Cardiac septum (tissue), 1 donor: ENCODE results near the gene TIPRL. TPM values are rescaled to one million over a fixed set of nuclear protein-coding genes. Genes with fewer than 3 reads are reported as not detected.
"Not testable (repeated sequence)": the region's sequence is repeated elsewhere in the genome, so short reads cannot be mapped to it uniquely, and the experiment has no call there.

Experiments
- DNase-seq: peaks from one replicate; pipeline ENCODE4 v3.0.0-alpha.2; 2020; ENCODE audit warnings: low spot score
- intact Hi-C: fragments of 100-400 bp; cut with DNase I; formaldehyde crosslinking; loops from one replicate; pipeline ENCODE4 v1.14.0; 2022
- total RNA-seq: library from RNA; stranded (reverse); fragmentation: NEBNext Ultra II Directional; extraction: Animal tissue kit (Norgen Biotek cat#: 25700); gene quantifications from one replicate; pipeline ENCODE4 v1.2.1, GENCODE V29; 2021
- donor health status: DM: no; HTN: no; CAD: no.

TIPRL gene
- total RNA-seq, 1 donor from 2014 or later = 30.4 TPM

DNA sequence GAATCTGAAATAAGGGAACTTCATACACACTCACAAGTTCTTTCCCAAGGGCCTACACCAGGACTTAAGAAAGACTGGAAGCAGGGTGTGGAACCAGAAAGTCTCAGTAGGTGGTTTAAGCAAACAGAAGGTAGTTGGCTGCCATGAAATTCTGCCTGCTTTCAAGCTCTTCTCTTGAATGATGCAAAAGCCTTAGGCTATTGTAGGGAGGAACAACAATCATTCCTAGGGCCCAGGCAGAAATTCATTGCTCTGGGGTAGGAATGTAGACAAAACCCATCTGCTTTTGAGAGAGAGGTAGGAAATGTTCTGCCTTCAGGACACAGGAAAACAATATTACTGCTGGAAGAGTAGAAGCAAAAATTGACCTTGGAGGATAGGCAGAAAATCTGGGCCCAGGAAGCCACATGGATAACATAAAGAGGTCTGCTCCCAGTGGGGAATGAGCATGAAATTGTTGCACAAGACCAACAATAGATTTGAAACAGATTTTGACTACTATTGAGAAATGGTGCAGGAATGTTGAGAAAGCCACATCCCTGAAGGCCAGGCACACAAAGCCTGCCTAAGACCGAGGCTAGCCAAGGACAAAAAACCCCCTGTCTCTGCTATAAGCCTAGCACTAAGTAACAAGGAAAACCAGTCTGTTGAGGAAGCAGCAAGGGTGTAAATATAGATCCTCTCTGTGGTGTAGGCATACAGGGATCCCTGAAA lies 24.3 kb downstream of the TIPRL start:
- intact Hi-C loops = no loop called here
- DNase-seq = no peak

DNA sequence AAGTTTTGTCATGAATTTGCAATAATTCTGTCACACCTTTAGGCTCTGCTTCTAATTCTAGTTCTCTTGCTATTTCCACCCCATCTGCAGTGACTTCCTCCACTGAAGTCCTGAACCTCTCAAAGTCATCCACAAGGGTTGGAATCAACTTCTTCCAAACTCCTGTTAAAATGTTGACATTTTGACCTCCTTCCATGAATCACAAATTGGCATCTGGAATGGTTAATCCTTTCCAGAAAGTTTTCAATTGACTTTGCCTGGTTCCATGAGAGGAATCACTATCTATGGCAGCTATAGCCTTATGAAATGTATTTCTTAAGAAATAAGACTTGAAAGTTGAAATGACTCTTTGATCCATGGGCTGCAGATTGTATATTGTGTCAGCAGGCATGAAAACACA lies 27.3 kb downstream of the TIPRL start:
- intact Hi-C loops = no loop called here

DNA sequence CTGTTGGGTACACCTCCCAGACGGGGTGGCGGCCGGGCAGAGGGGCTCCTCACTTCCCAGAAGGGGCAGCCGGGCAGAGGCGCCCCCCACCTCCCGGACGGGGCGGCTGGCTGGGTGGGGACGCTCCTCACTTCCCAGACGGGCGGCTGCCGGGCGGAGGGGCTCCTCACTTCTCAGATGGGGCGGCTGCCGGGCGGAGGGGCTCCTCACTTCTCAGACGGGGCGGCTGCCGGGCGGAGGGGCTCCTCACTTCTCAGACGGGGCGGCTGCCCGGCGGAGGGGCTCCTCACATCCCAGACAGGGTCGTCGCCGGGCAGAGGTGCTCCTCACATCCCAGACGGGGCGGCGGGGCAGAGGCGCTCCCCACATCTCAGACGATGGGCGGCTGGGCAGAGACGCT lies 28.9 kb downstream of the TIPRL start:
- DNase-seq, intact Hi-C loops: not testable (repeated sequence)

More for the DNA sequence above, 27.3 kb downstream of the TIPRL start:
- DNase-seq = no peak

DNA sequence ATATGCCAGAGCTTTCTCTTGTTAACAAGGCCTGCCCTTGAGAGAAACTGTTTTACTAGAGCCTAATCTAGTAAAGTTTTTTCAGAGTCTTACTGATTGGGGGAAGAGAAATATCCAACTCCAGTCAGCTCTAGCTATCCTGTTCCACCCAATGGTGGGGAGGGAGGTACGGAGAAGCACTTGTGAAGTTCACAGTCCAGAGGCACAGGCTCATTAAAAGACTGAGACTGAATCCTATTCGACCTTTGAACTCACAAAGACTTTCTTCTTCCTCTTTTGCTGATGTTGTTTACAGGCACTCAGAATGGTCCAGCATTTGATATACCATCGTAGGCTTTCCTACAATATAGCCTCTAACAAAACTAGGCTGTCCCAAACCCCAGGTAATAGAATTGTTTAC lies 31.6 kb downstream of the TIPRL start:
- intact Hi-C loops = no loop called here
- DNase-seq = no peak

DNA sequence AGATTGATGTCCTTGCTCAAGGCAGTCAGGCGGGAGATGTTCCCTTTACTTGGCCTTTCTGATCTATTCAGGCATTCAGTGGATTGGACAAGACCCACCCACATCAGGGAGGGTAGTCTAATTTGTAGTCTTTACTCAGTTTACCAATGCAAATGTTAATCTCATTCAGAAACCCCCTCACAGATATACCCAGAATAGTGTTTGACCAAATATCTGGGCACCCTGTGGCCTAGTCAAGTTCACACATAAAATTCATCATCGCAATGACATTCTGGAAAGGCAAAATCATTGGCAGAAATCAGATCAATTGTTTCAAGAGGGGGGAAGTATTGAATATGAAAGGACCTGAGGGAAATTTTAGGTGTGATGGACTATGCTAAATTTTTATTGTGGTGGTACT lies 34.6 kb downstream of the TIPRL start:
- intact Hi-C loops = no loop called here
- DNase-seq = no peak

DNA sequence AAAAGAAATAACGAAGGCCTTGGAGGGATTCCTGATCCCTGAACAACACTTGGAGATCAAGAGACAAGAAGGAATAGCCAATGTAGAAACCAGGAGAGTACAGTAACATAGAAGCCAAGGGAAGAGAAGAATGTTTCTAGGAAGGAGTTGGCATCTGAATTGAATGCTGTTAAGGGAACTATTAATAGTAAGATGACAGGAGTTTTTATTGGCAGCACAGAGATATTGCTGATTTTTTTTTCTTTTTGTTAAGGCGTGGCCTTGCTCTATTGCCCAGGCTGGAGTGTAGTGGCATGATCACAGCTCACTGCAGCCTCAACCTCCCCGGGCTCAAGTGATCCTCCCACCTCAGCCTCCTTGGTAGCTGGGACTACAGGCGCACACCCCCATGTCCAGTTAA lies 37.4 kb downstream of the TIPRL start:
- DNase-seq = no peak

DNA sequence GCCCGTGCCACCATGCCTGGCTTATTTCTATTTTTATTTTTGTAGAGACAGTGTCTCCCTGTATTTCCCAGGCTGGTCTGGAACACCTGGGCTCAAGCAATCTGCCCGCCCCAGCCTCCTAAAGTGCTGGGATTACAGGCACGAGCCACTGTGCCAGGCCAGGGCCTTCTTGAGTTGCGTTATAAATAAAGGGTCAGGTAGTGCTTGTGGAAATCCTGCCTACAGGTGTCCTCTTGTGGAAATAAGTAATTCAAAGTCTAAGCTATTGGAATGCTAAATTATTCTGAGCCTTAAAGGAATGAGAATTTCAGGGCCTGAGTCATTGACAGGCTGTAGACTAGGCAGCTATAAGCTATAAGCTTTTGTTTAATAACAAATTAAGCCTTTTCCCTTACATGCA lies 38.9 kb downstream of the TIPRL start:
- intact Hi-C loops = no loop called here
- DNase-seq = no peak

More for the DNA sequence above, 37.4 kb downstream of the TIPRL start:
- intact Hi-C loops = no loop called here

DNA sequence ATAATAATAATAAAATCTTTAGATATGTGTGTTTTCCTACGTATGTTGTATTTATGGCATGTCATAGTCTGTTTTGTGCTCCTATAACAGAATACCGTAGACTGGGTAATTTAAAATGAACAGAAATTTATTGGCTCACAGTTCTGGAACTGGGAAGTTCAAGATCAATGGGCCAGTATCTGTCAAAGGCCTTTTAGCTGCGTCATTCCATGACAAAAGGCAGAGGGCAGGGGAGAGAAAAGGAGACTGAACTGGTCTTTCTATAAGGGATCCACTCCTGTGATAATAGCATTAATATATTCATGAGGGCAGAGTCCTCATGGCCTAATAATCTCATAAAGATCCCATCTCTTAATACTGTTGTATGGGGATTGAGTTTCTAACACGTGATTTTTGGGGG lies 39.9 kb downstream of the TIPRL start:
- DNase-seq = no peak
- intact Hi-C loops = no loop called here

DNA sequence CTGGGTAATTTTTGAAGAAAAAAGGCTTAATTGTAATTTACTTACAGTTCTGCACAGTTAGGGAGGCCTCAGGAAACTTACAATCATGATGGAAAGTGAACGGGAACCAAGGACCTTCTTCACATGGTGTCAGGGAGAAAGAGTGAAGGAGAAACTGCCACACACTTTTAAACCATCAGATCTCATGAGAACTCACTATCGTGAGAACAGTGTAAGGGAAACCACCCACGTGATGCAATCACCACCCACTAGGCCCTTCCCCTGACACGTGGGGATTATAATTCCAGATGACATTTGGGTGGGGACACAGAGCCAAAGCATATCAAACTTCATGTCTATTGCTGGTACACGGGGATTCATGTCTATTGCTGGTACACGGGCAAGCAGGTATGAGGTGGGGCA lies 41.7 kb downstream of the TIPRL start:
- intact Hi-C loops = no loop called here
- DNase-seq = no peak

DNA sequence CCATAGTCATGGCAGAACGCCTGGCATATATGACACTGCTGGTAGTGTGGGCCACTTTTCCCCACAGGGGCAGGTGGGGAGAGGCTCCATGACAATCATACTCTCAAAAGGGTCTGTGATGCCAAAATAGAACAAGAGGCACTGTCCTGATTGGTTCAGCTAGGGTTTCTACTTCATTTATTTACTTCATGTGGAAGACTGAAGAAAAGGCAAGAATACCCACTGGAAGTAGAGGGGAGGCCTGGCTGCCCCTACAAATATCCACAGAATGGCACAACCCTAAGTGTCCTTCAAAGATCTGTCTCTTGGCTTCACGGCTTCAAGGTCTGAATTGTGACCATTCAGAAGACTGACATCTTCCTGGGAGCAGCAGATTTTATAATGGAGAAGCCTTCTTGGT lies 42.5 kb downstream of the TIPRL start:
- DNase-seq = no peak
- intact Hi-C loops = no loop called here

DNA sequence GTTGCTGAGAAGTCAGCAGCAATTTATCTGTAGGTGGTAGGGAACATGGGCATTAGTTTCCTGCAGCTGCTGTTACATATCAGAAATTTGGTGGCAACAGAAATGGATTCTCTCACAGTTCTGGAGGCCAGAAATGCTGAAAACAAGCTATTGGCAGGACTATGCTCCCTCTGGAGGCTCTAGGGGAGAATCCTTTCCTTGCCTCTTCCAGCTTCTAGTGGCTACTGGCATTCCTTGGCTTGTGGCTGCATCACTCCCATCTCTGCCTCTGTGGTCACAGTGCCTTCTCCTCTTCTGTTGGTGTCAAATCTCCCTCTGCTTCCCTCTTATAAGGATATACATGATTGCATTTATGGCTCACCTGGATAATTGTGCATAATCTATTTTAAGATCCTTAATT lies 44.5 kb downstream of the TIPRL start:
- intact Hi-C loops = no loop called here
- no peak for DNase-seq

DNA sequence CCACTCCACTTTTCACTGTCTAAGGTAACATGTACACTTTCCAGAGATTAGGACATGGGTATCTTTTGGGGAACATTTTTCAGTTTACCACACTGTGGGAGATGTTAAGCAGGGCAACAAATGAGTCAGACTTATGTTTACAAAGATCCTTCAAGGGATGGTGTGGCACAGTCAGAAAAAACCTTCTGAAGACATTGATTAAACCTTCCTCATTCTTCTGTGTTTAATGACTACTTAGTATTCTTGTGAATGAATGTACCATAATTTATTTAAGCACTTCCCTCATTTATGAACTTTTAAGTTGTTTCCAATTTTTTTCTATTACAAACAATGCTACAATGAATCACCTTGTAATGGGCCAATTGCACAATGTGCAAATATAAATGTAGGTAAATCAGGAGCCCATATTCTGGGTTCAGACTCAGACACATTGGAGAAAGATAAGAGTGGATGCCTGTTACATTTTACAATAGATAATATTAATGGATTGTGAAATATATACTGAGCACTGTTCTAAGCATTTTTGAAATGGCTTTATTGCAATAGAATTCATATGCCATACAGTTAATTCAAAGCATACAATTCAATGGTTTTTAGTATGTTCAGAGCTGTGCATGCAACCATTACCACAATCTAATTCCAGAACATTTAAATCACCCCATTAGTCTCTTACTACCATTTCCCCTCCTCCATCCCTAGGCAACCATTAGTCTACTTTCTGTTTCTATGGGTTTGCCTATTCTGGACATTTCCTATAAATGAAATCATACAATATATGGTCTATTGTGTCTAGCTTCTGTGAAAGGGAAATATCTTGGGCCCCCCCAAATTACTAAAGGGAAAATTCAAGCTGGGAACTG lies 45.1 kb downstream of the TIPRL start:
- no peak for DNase-seq
- intact Hi-C loops = no loop called here

DNA sequence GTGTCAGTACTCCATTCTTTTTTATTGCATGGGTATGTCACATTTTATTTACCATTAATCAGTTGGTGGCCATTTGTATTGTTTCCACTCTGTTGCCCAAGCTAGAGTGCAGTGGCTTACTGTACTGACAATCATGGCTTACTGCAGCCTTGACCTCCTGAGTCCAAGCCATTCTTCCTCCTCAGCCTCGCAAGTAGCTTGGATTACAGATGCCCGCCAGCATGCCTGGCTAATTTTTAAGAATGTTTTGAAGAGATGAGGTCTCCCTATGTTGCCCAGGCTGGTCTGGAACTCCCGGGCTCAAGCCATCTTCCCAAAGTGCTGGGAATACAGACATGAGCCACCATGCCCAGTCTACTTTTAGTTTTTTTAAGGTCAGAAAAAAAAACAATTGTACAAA lies 46.2 kb downstream of the TIPRL start:
- intact Hi-C loops = no loop called here
- DNase-seq = no peak

DNA sequence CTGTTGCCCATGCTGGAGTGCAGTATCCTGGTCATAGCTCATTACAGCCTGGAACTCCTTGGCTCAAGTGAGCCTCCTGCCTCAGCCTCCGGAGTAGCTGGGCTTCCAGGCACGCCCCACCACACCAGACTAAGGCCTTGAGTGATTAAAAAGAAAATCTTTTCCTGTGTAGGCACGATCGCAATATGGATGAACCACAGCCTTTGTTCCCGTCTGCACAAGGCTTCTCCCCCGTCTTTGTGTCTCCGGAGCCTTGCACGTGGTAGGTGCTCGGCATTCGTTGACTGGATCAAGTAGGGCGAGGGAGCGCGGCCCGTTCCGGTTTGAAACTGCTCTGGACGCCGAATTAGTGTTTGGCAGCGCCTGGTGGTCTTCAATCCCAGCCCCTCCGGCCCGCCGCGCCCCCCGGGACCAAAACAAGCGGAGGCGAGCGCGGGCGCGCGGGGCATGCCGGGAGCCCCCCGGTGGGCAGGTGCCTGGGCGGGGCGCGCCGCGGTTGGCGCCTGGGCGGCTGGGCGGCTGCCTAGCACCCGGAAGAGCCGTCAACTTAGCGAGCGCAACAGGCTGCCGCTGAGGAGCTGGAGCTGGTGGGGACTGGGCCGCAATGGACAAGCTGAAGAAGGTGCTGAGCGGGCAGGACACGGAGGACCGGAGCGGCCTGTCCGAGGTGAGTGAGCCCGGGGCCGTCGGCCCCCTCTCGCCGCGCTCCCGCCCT lies 46.9 kb downstream of the TIPRL start, which contains the start of gene SFT2D2:
Gene SFT2D2, plus strand, starts transcription at position 529 of the 715 bp plus-strand sequence. Its CDS starts 76 bp downstream, at position 605.
- DNase-seq = peak; percentile 90
- intact Hi-C loops = loop anchor here (2.0 kb wide), 1 partner anchor 47 kb away; the partner anchor contains the start of gene TIPRL

DNA sequence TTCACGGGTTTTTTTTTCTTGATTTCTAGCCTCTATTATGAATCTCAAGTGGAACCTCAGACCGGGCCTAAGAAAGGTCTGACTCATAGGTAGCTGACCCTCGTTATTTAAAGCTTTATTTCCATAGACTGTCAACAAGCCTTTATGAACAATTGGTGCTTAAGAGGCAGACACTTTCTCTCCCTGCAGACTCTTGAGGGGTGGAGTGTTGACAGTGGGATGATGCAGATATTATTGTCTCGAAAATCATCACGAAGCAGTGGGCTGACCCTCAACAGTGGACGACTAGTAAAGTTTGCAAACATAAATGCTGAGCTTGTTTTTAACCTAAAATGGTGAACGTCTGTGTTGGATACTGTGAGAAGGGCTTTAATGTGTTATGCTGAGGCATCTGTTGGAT lies 48.9 kb downstream of the TIPRL start:
- DNase-seq = no peak
- intact Hi-C loops = loop anchor here (2.0 kb wide), 1 partner anchor 49 kb away; the partner anchor contains the start of gene TIPRL

DNA sequence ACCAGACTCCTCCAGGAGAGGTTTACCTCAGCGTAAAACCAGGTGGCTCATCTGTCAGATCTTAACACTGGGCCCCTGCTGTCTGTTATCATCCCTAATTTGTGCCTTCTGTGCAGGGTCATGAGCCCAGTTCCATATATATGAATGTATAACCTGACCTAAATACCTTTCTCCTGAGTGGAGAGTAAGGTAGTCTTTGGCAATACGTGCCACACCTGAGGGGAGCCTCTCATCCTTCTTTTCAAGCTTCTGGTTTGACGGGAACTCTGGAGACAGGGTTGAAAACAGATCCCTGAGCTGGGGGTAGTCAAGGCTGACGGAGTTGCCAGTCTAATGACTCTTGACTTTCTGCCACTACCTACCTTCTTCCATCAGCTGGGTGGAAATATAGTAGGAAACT lies 51.1 kb downstream of the TIPRL start:
- intact Hi-C loops = no loop called here
- DNase-seq = no peak

DNA sequence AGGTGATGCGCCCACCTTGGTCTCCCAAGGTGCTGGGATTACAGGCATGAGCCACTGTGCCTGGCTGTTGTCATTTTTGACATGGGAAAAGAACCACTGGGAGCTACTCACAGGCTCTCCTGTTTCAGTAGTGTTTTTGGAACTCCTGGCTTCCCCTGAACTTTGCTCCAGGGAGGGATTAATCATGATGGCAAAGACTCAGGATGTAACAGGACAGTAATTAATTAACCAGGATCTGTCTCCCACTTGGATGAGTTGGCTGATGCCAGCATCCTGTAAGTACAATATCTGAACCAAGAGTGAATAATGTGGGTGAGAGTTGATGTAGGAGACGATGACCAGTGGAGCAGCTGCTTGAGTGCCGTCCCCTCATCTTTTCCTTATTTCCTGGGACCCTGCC lies 51.9 kb downstream of the TIPRL start:
- intact Hi-C loops = no loop called here

DNA sequence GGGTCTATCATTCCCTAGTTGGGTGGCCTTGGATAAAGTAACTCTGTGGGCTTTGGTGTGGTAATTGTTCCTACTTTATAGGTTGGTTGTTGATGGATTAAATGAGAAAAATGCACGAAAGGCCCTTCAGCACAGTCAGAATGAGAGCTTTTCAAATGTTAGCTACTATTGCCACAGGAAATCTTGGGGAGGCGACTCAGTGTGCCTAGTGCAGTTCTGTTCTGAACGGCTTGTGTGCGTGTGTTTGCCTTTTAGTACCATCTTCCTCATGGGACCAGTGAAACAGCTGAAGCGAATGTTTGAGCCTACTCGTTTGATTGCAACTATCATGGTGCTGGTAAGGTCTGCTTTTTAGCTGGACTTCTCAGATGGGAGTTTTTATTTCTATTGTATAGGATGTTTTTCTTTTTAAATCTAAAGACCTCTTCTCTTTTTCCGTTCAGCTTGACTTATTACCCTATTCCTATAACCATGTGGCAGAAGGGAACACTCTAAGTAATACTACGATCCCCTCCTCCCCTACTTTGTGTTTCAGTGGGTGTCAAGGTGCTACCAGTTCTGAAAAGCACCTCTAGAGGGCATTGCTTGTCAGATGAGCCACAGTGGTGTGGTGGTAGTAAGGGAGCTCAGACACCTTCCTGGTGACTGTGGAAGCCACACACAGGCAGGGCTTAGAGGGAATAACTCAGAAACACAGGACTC lies 56.2 kb downstream of the TIPRL start:
- no peak for DNase-seq
- intact Hi-C loops = no loop called here

More for the DNA sequence above, 51.9 kb downstream of the TIPRL start:
- no peak for DNase-seq

DNA sequence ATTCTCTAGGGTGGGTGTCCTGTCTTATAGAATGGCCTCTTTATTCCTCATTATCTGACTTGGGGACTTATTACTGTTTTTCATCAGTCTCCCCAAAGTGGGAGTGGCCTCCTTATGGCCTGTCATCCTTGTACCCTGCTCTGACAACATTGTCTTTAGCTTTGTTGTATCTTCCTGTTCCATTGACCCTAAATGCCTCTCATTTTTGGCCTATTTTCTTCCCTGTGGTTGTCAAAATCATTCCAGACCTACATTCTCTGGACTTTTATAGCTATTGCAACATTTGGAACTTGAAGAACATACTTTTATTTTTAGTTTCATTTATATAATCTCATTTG lies 56.8 kb downstream of the TIPRL start:
- no peak for DNase-seq
- intact Hi-C loops = no loop called here

DNA sequence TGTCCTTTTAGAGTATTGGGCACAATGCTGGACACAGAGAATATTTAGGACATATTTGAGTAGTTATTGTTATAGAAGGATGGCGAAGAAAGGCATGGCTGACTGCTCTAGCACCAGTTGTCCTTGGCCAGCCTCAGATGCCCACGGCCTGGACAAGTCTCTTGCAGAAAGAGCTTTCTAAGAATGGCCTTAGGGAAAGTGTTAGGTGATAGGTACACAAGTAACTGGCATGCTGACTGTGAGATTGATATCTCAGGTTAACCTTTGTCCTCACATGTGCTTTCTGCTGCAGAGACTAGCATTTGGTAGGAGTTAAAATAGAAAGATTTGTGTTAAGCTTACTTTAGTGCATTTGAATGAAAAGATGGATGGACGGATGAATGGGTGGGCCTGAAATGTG lies 57.2 kb downstream of the TIPRL start:
- no peak for DNase-seq
- intact Hi-C loops = no loop called here
